HepG2 (cell line): ENCODE measurements around the gene TDG. TPM values are rescaled to one million over a fixed set of nuclear protein-coding genes. Genes with fewer than 3 reads are reported as not detected.
A peak's percentile ranks its signal among the peaks of the same experiment; 100 is the strongest.

Experiments
- CBX2 ChIP-seq, 2 experiments: fragments of 200-600 bp in 1 of 2; sonication (generic); formaldehyde crosslinking in 1 of 2; IDR thresholded peaks; 2 replicates each; pipeline versions ENCODE4 v1.7.0 to v1.8.1; 2018 to 2022; ENCODE audit warnings: low read depth in 2 of 2, low read length in 1 of 2, mild to moderate bottlenecking in 1 of 2, missing genetic modification reagents in 1 of 2
- FOXC1 ChIP-seq: sonication (generic); formaldehyde crosslinking; IDR thresholded peaks from 2 replicates; pipeline ENCODE4 v1.8.0; 2022; ENCODE audit warnings: mild to moderate bottlenecking, missing genetic modification reagents, borderline replicate concordance
- GLI4 ChIP-seq: sonication (generic); formaldehyde crosslinking; IDR thresholded peaks from 2 replicates; pipeline ENCODE4 v1.5.1; 2020; ENCODE audit warnings: missing genetic modification reagents, mild to moderate bottlenecking, moderate library complexity, borderline replicate concordance
- NFE2 ChIP-seq: sonication (generic); formaldehyde crosslinking; IDR thresholded peaks from 2 replicates; pipeline ENCODE4 v1.4.0; 2020; ENCODE audit warnings: missing genetic modification reagents
- NFIB ChIP-seq: sonication (generic); formaldehyde crosslinking; IDR thresholded peaks from 2 replicates; pipeline ENCODE4 v1.9.0; 2021; ENCODE audit warnings: missing genetic modification reagents, mild to moderate bottlenecking, borderline replicate concordance
- SMYD3 ChIP-seq: sonication (generic); formaldehyde crosslinking; IDR thresholded peaks from 2 replicates; pipeline ENCODE4 v1.8.1; 2023; ENCODE audit warnings: mild to moderate bottlenecking, missing genetic modification reagents
- XRCC5 ChIP-seq: fragments of 200-400 bp; formaldehyde crosslinking; optimal IDR thresholded peaks from 2 replicates; pipeline ENCODE3; 2017; ENCODE audit warnings: mild to moderate bottlenecking, low read length
- ZBTB1 ChIP-seq: sonication (generic); formaldehyde crosslinking; IDR thresholded peaks from 2 replicates; pipeline ENCODE4 v1.4.0; 2020; ENCODE audit warnings: missing genetic modification reagents, borderline replicate concordance
- ZNF678 ChIP-seq: sonication (generic); formaldehyde crosslinking; IDR thresholded peaks from 2 replicates; pipeline ENCODE4 v1.4.0; 2020; ENCODE audit warnings: mild to moderate bottlenecking, missing genetic modification reagents
- ZNF713 ChIP-seq: sonication (generic); formaldehyde crosslinking; IDR thresholded peaks from 2 replicates; pipeline ENCODE4 v1.4.0; 2020; ENCODE audit warnings: mild to moderate bottlenecking, missing genetic modification reagents
- polyA plus RNA-seq, 8 experiments: library from polyadenylated mRNA; depleted of rRNA in 3 of 8; stranded (reverse) in 7 of 8; unstranded in 1 of 8; fragments of >200 nt; fragmentation: Illumina TruSeq in 4 of 8; extraction: Trizol in 4 of 8; gene quantifications; 2 replicates each; pipeline versions ENCODE4 v1.2.1 to v1.2.3, GENCODE V29; 2011 to 2016; ENCODE audit warnings: low read depth in 4 of 8, missing spikeins in 1 of 8, mixed read lengths in 1 of 8; ENCODE audit not compliant: insufficient read depth in 1 of 8
- total RNA-seq, 5 experiments: library from RNA; depleted of rRNA; stranded (reverse); fragments of >200 nt; fragmentation: Illumina TruSeq; extraction: Trizol; gene quantifications; 2 replicates each; pipeline ENCODE4 v1.2.3, GENCODE V29; 2016; ENCODE audit warnings: low read depth in 1 of 5
- TF ChIP-seq, protein P1 (sequence below): IDR thresholded peaks from 2 replicates; pipeline ENCODE4 v1.6.1; 2016
- TF ChIP-seq, protein P2 (sequence below): sonication (generic); formaldehyde crosslinking; conservative IDR thresholded peaks from 2 replicates; pipeline ENCODE4 v1.8.0; 2022; ENCODE audit warnings: missing genetic modification reagents
- TF ChIP-seq, protein P3 (sequence below): sonication (generic); formaldehyde crosslinking; IDR thresholded peaks from 2 replicates; pipeline ENCODE4 v1.4.0; 2020; ENCODE audit warnings: missing genetic modification reagents
- TF ChIP-seq, protein P4 (sequence below): sonication (generic); formaldehyde crosslinking; IDR thresholded peaks from 2 replicates; pipeline ENCODE4 v1.5.0; 2020; ENCODE audit warnings: missing genetic modification reagents
- TF ChIP-seq, protein P5 (sequence below): sonication (generic); formaldehyde crosslinking; IDR thresholded peaks from 2 replicates; pipeline ENCODE4 v1.5.1; 2020; ENCODE audit warnings: missing genetic modification reagents, mild to moderate bottlenecking, borderline replicate concordance
- TF ChIP-seq, protein P6 (sequence below): sonication (generic); formaldehyde crosslinking; IDR thresholded peaks from 2 replicates; pipeline ENCODE4 v1.4.0; 2020; ENCODE audit warnings: missing genetic modification reagents

TDG gene
- total and polyA plus RNA-seq, 2 of the 13 experiments (the other 11 are each of a cell fraction or from before 2014, with no cell fraction given), result 14.2 to 19.5 TPM

DNA sequence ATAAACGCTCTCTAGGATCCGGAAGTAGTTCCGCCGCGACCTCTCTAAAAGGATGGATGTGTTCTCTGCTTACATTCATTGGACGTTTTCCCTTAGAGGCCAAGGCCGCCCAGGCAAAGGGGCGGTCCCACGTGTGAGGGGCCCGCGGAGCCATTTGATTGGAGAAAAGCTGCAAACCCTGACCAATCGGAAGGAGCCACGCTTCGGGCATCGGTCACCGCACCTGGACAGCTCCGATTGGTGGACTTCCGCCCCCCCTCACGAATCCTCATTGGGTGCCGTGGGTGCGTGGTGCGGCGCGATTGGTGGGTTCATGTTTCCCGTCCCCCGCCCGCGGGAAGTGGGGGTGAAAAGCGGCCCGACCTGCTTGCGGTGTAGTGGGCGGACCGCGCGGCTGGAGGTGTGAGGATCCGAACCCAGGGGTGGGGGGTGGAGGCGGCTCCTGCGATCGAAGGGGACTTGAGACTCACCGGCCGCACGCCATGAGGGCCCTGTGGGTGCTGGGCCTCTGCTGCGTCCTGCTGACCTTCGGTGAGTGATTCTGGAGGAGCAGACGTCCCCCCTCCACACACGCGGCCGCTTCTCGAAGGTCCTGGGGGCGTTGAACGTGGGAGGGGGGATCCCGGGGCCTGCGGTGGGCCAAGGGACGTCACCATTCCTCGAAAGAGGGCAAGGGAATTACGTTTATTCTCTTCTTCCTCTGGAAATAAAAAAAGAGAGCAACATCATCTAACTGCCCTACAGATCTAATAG, 35.5 kb upstream of the TDG start, which contains the start of gene HSP90B1 (continued):
- TF ChIP-seq, protein P1, sequence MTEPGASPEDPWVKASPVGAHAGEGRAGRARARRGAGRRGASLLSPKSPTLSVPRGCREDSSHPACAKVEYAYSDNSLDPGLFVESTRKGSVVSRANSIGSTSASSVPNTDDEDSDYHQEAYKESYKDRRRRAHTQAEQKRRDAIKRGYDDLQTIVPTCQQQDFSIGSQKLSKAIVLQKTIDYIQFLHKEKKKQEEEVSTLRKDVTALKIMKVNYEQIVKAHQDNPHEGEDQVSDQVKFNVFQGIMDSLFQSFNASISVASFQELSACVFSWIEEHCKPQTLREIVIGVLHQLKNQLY, result no peak
- TF ChIP-seq CBX2 (IDR thresholded peaks at IDR 0.05; ENCODE audit: low read depth, low read length), result no peak
- TF ChIP-seq CBX2 (CRISPR knock-in tag; IDR thresholded peaks at IDR 0.05; ENCODE audit: low read depth), result no peak
- TF ChIP-seq, protein P2, sequence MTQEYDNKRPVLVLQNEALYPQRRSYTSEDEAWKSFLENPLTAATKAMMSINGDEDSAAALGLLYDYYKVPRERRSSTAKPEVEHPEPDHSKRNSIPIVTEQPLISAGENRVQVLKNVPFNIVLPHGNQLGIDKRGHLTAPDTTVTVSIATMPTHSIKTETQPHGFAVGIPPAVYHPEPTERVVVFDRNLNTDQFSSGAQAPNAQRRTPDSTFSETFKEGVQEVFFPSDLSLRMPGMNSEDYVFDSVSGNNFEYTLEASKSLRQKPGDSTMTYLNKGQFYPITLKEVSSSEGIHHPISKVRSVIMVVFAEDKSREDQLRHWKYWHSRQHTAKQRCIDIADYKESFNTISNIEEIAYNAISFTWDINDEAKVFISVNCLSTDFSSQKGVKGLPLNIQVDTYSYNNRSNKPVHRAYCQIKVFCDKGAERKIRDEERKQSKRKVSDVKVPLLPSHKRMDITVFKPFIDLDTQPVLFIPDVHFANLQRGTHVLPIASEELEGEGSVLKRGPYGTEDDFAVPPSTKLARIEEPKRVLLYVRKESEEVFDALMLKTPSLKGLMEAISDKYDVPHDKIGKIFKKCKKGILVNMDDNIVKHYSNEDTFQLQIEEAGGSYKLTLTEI (CRISPR knock-in tag), result no peak
- TF ChIP-seq, protein P3, sequence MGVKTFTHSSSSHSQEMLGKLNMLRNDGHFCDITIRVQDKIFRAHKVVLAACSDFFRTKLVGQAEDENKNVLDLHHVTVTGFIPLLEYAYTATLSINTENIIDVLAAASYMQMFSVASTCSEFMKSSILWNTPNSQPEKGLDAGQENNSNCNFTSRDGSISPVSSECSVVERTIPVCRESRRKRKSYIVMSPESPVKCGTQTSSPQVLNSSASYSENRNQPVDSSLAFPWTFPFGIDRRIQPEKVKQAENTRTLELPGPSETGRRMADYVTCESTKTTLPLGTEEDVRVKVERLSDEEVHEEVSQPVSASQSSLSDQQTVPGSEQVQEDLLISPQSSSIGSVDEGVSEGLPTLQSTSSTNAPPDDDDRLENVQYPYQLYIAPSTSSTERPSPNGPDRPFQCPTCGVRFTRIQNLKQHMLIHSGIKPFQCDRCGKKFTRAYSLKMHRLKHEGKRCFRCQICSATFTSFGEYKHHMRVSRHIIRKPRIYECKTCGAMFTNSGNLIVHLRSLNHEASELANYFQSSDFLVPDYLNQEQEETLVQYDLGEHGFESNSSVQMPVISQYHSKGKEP (CRISPR knock-in tag), result no peak
- no peak for TF ChIP-seq ZNF678 (CRISPR knock-in tag)
- no peak for TF ChIP-seq NFE2 (CRISPR knock-in tag)
- no peak for TF ChIP-seq XRCC5
- TF ChIP-seq GLI4, result no peak
- TF ChIP-seq SMYD3, result no peak
- no peak for TF ChIP-seq NFIB (CRISPR knock-in tag)
- no peak for TF ChIP-seq ZNF713 (CRISPR knock-in tag)
- TF ChIP-seq, protein P4, sequence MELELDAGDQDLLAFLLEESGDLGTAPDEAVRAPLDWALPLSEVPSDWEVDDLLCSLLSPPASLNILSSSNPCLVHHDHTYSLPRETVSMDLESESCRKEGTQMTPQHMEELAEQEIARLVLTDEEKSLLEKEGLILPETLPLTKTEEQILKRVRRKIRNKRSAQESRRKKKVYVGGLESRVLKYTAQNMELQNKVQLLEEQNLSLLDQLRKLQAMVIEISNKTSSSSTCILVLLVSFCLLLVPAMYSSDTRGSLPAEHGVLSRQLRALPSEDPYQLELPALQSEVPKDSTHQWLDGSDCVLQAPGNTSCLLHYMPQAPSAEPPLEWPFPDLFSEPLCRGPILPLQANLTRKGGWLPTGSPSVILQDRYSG (CRISPR knock-in tag), result no peak; the same call in 1 of the 2 replicates
- TF ChIP-seq ZBTB1 (CRISPR knock-in tag), result no peak
- TF ChIP-seq, protein P5, sequence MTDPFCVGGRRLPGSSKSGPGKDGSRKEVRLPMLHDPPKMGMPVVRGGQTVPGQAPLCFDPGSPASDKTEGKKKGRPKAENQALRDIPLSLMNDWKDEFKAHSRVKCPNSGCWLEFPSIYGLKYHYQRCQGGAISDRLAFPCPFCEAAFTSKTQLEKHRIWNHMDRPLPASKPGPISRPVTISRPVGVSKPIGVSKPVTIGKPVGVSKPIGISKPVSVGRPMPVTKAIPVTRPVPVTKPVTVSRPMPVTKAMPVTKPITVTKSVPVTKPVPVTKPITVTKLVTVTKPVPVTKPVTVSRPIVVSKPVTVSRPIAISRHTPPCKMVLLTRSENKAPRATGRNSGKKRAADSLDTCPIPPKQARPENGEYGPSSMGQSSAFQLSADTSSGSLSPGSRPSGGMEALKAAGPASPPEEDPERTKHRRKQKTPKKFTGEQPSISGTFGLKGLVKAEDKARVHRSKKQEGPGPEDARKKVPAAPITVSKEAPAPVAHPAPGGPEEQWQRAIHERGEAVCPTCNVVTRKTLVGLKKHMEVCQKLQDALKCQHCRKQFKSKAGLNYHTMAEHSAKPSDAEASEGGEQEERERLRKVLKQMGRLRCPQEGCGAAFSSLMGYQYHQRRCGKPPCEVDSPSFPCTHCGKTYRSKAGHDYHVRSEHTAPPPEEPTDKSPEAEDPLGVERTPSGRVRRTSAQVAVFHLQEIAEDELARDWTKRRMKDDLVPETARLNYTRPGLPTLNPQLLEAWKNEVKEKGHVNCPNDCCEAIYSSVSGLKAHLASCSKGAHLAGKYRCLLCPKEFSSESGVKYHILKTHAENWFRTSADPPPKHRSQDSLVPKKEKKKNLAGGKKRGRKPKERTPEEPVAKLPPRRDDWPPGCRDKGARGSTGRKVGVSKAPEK (CRISPR knock-in tag), result no peak
- TF ChIP-seq FOXC1 (CRISPR knock-in tag), result no peak
- TF ChIP-seq, protein P6, sequence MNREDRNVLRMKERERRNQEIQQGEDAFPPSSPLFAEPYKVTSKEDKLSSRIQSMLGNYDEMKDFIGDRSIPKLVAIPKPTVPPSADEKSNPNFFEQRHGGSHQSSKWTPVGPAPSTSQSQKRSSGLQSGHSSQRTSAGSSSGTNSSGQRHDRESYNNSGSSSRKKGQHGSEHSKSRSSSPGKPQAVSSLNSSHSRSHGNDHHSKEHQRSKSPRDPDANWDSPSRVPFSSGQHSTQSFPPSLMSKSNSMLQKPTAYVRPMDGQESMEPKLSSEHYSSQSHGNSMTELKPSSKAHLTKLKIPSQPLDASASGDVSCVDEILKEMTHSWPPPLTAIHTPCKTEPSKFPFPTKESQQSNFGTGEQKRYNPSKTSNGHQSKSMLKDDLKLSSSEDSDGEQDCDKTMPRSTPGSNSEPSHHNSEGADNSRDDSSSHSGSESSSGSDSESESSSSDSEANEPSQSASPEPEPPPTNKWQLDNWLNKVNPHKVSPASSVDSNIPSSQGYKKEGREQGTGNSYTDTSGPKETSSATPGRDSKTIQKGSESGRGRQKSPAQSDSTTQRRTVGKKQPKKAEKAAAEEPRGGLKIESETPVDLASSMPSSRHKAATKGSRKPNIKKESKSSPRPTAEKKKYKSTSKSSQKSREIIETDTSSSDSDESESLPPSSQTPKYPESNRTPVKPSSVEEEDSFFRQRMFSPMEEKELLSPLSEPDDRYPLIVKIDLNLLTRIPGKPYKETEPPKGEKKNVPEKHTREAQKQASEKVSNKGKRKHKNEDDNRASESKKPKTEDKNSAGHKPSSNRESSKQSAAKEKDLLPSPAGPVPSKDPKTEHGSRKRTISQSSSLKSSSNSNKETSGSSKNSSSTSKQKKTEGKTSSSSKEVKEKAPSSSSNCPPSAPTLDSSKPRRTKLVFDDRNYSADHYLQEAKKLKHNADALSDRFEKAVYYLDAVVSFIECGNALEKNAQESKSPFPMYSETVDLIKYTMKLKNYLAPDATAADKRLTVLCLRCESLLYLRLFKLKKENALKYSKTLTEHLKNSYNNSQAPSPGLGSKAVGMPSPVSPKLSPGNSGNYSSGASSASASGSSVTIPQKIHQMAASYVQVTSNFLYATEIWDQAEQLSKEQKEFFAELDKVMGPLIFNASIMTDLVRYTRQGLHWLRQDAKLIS, result 0 out of 2 replicates have a peak, but pooled peaks have one; percentile 53
